Loucy (cell line): ENCODE results near the gene CDT1.

ENCODE experiments used
- EZH2phosphoT487 ChIP-seq: fragments of 200-600 bp; IDR thresholded peaks from 2 replicates; pipeline ENCODE4 v1.6.1; 2018; ENCODE audit warnings: antibody characterized with exemption, mild to moderate bottlenecking, moderate library complexity, borderline replicate concordance
- TF ChIP-seq, protein P1 (sequence below): fragments of 200-600 bp; sonication (generic); conservative IDR thresholded peaks from 2 replicates; pipeline ENCODE4 v1.5.1; 2014; ENCODE audit warnings: mild to moderate bottlenecking, antibody characterized with exemption, low read length

DNA sequence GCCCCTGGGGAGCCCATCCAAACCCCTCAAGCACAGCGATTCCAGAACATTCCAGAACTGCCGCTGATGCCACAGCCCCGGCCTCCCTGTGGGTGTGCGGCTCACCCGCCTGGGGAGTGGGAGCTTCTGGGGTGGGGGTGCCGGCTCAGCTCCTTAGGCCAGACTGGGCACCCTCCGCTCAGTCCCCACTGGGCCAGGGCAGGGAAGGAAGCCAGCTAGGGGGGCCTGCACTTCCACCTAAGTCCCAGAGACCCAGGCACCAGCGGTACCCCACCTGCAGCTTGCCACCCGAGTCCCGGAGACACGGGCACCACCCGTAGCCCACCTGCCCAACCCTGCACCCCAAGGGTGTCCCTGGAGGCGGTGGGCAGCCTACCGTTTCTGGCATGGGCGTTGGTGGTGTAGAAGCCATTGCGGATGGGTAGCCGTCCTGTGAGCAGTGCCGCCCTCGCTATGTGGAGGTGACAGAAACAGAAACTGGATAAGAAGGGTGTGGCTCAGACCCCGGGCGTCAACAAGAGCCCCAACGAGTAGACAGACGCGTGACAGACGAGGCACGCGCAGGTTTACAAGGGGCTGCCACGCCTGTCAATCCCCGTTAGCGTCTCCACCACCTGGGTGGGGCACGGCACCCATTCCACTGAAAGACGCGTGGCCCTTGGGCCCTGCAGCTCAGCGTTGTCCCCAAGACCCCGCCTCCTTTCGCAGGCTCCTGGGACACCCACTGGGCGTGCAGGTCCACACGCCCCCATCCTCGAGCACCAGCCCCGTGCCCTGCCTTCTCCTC, 38.1 kb downstream of the CDT1 start:
- no peak for TF ChIP-seq EZH2phosphoT487
- TF ChIP-seq, protein P1, sequence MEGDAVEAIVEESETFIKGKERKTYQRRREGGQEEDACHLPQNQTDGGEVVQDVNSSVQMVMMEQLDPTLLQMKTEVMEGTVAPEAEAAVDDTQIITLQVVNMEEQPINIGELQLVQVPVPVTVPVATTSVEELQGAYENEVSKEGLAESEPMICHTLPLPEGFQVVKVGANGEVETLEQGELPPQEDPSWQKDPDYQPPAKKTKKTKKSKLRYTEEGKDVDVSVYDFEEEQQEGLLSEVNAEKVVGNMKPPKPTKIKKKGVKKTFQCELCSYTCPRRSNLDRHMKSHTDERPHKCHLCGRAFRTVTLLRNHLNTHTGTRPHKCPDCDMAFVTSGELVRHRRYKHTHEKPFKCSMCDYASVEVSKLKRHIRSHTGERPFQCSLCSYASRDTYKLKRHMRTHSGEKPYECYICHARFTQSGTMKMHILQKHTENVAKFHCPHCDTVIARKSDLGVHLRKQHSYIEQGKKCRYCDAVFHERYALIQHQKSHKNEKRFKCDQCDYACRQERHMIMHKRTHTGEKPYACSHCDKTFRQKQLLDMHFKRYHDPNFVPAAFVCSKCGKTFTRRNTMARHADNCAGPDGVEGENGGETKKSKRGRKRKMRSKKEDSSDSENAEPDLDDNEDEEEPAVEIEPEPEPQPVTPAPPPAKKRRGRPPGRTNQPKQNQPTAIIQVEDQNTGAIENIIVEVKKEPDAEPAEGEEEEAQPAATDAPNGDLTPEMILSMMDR, result no peak
